NCI-H2081 (cell line): Measurements from ENCODE around the gene KRT40.

Experiments
- DNase-seq, 2 experiments: peaks; one replicate each; lab custom pipeline; 2025; lab: John Stamatoyannopoulos, UW

Gene KRT40

GRCh38 chr17:40984226-40984625 lies at the start of gene KRT40:
TSS of gene KRT40 (minus strand) at chr17:40984326. CDS start at chr17:40984273, 53 bp downstream.
- no peak for DNase-seq

GRCh38 chr17:41029633-41030245 lies 45.6 kb upstream of the KRT40 start, which contains the start of gene KRTAP1-4:
TSS of gene KRTAP1-4 (minus strand) at chr17:41030195. CDS start at chr17:41030078, 117 bp downstream.
- DNase-seq = no peak

- no peak for DNase-seq
Measured at GRCh38 chr17:41026715-41027471, 42.8 kb upstream of the KRT40 start, which contains the start of gene KRTAP1-5. TSS of gene KRTAP1-5 (minus strand) at chr17:41027208. CDS start at chr17:41027155, 53 bp downstream.

GRCh38 chr17:41024697-41025096 lies 40.6 kb upstream of the KRT40 start:
- DNase-seq = no peak

- DNase-seq = no peak
Measured at GRCh38 chr17:41020336-41020735, 36.2 kb upstream of the KRT40 start.

- no peak for DNase-seq
Measured at GRCh38 chr17:41019415-41019814, 35.3 kb upstream of the KRT40 start.

GRCh38 chr17:41018541-41018940 lies 34.4 kb upstream of the KRT40 start:
- DNase-seq = no peak

- no peak for DNase-seq
Measured at GRCh38 chr17:41016578-41017215, 32.6 kb upstream of the KRT40 start.

GRCh38 chr17:41015454-41015853 lies 31.3 kb upstream of the KRT40 start:
- DNase-seq = no peak

- DNase-seq = no peak
Measured at GRCh38 chr17:41013606-41014005, 29.5 kb upstream of the KRT40 start.

GRCh38 chr17:41013181-41013580 lies 29.1 kb upstream of the KRT40 start:
- no peak for DNase-seq

- no peak for DNase-seq
Measured at GRCh38 chr17:41012326-41013120, 28.4 kb upstream of the KRT40 start.

GRCh38 chr17:41010441-41010840 lies 26.3 kb upstream of the KRT40 start:
- no peak for DNase-seq

GRCh38 chr17:41009936-41010335 lies 25.8 kb upstream of the KRT40 start:
- no peak for DNase-seq

GRCh38 chr17:41009301-41009760 lies 25.2 kb upstream of the KRT40 start:
- DNase-seq = no peak

GRCh38 chr17:41008811-41009210 lies 24.7 kb upstream of the KRT40 start, which contains the start of gene KRTAP3-1:
TSS of gene KRTAP3-1 (minus strand) at chr17:41009128. CDS start at chr17:41009074, 54 bp downstream.
- DNase-seq = no peak

- DNase-seq = peak in 1 of 2 experiments; percentile 35
Measured at GRCh38 chr17:41004397-41004796, 20.3 kb upstream of the KRT40 start.

- no peak for DNase-seq
Measured at GRCh38 chr17:41003926-41004325, 19.8 kb upstream of the KRT40 start.

- no peak for DNase-seq
Measured at GRCh38 chr17:41002814-41003213, 18.7 kb upstream of the KRT40 start.

GRCh38 chr17:41001795-41002194 lies 17.7 kb upstream of the KRT40 start:
- DNase-seq = no peak

GRCh38 chr17:40999563-40999962 lies 15.4 kb upstream of the KRT40 start, which contains the start of gene KRTAP3-2:
TSS of gene KRTAP3-2 (minus strand) at chr17:40999906. CDS start at chr17:40999853, 53 bp downstream.
- DNase-seq = peak in 1 of 2 experiments; percentile 10

- DNase-seq = no peak
Measured at GRCh38 chr17:40997361-40997760, 13.2 kb upstream of the KRT40 start.
